Peyer's patch (tissue), 4 donors: Measurements from ENCODE around the gene ANTXRL.

ENCODE experiments used
- CTCF ChIP-seq, 6 experiments: fragments of 450-650 bp in 4 of 6; fragments of 200-600 bp in 2 of 6; sonication (generic) in 1 of 6; IDR thresholded peaks; one replicate each; pipeline ENCODE4 v1.5.1; 2017 to 2019; ENCODE audit warnings: antibody characterized with exemption in 6 of 6, mild to moderate bottlenecking in 3 of 6, moderate library complexity in 1 of 6
- POLR2A ChIP-seq, 2 donors: fragments of 450-650 bp; IDR thresholded peaks; one replicate each; pipeline ENCODE4 v1.5.1; 2017; ENCODE audit warnings: antibody characterized with exemption in 2 of 2, mild to moderate bottlenecking in 2 of 2, moderate library complexity in 2 of 2

GRCh38 chr10:46292573-46293023 is 5.8 kb downstream of the ANTXRL start:
- TF ChIP-seq POLR2A (IDR thresholded peaks at IDR 0.05) (no peak), CTCF (IDR thresholded peaks at IDR 0.05) (no peak)
